MM.1S (cell line): ENCODE data around the gene CD320.

Source experiments
- DNase-seq: peaks from one replicate; pipeline ENCODE4 v3.0.0-alpha.2; 2015
- H2AFZ ChIP-seq: fragments of 300-600 bp; sonication (generic); 2 replicates; pipeline ENCODE4 v1.6.0; 2016; ENCODE audit warnings: antibody characterized with exemption, low read length
- H3F3A ChIP-seq: fragments of 300-600 bp; sonication (generic); 2 replicates; pipeline ENCODE4 v1.6.1; 2016; ENCODE audit warnings: mild to moderate bottlenecking, antibody characterized with exemption, low read length, moderate library complexity, mixed read lengths; ENCODE audit not compliant: insufficient read depth
- H3K27ac ChIP-seq: fragments of 300-600 bp; sonication (generic); 2 replicates; pipeline ENCODE4 v1.5.1; 2016; ENCODE audit warnings: mild to moderate bottlenecking, low read length
- H3K27me3 ChIP-seq: fragments of 300-600 bp; sonication (generic); replicated peaks from 2 replicates; pipeline ENCODE4 v1.6.0; 2016; ENCODE audit warnings: low read length; ENCODE audit not compliant: insufficient read depth
- H3K36me3 ChIP-seq: fragments of 300-600 bp; sonication (generic); replicated peaks from 2 replicates; pipeline ENCODE4 v1.6.1; 2016; ENCODE audit warnings: mild to moderate bottlenecking, low read length, mixed read lengths; ENCODE audit not compliant: insufficient read depth
- H3K4me1 ChIP-seq: fragments of 300-600 bp; sonication (generic); 2 replicates; pipeline ENCODE4 v1.6.1; 2016; ENCODE audit warnings: low read length, mixed read lengths
- H3K4me2 ChIP-seq: fragments of 300-600 bp; sonication (generic); 2 replicates; pipeline ENCODE4 v1.6.0; 2016; ENCODE audit warnings: low read depth, low read length
- H3K4me3 ChIP-seq: fragments of 300-600 bp; sonication (generic); 2 replicates; pipeline ENCODE4 v1.5.1; 2016; ENCODE audit warnings: low read length, mixed read lengths
- H3K79me2 ChIP-seq: fragments of 300-600 bp; sonication (generic); 2 replicates; pipeline ENCODE4 v1.6.1; 2016; ENCODE audit warnings: mixed run types, low read length, mixed read lengths
- H3K9ac ChIP-seq: fragments of 300-600 bp; sonication (generic); 2 replicates; pipeline ENCODE4 v1.6.1; 2016; ENCODE audit warnings: low read length, mixed read lengths
- H3K9me2 ChIP-seq: fragments of 300-600 bp; sonication (generic); replicated peaks from 2 replicates; pipeline ENCODE4 v1.6.1; 2016; ENCODE audit warnings: mild to moderate bottlenecking, low read length, mixed read lengths; ENCODE audit not compliant: insufficient read depth
- H3K9me3 ChIP-seq: fragments of 300-600 bp; sonication (generic); replicated peaks from 2 replicates; pipeline ENCODE4 v1.6.1; 2016; ENCODE audit warnings: mild to moderate bottlenecking, low read length, mixed read lengths; ENCODE audit not compliant: insufficient read depth
- H4K20me1 ChIP-seq: fragments of 300-600 bp; sonication (generic); 2 replicates; pipeline ENCODE4 v1.6.1; 2016; ENCODE audit warnings: mild to moderate bottlenecking, low read length, moderate library complexity, mixed read lengths; ENCODE audit not compliant: insufficient read depth
- CTCF ChIP-seq: fragments of 300-600 bp; sonication (generic); IDR thresholded peaks from 2 replicates; pipeline ENCODE4 v1.5.1; 2016; ENCODE audit warnings: antibody characterized with exemption, low read length, mixed read lengths
- EZH2 ChIP-seq: fragments of 300-600 bp; sonication (generic); optimal IDR thresholded peaks from 2 replicates; pipeline ENCODE3; 2017; ENCODE audit warnings: low read depth, mild to moderate bottlenecking, antibody characterized with exemption, low read length, mixed read lengths
- EZH2phosphoT487 ChIP-seq: fragments of 300-600 bp; sonication (generic); IDR thresholded peaks from 2 replicates; pipeline ENCODE4 v1.6.1; 2018; ENCODE audit warnings: antibody characterized with exemption, low read length

The CD320 gene

GRCh38 chr19:8255426-8256125 is 52.6 kb downstream of the CD320 start:
- H3K79me2 ChIP-seq = no peaks in the 10 kb centered on the region
- no peak overlapping the region for H2AFZ ChIP-seq
- H3K4me1 ChIP-seq = peaks cover 7% of the 10 kb centered on the region
- H3K36me3 ChIP-seq = no peaks in the 10 kb centered on the region
- DNase-seq = peak; percentile 12
- H3K4me3 ChIP-seq = no peak overlapping the region
- H3K9me3 ChIP-seq = no peaks in the 10 kb centered on the region
- no peak overlapping the region for H3K27ac ChIP-seq
- TF ChIP-seq EZH2phosphoT487 (no peak), EZH2 (no peak), CTCF (no peak)
- peak overlapping the region; percentile 24; the same call in 1 of the 2 replicates for H3K4me2 ChIP-seq
- no peaks in the 10 kb centered on the region for H3K9me2 ChIP-seq
- H3K27me3 ChIP-seq = peaks cover 21% of the 10 kb centered on the region
- H3F3A ChIP-seq = no peaks in the 10 kb centered on the region
- H4K20me1 ChIP-seq = no peaks in the 10 kb centered on the region
- H3K9ac ChIP-seq = no peak overlapping the region

- Histone ChIP-seq H3K9me3 (no peaks in the 10 kb centered on the region), H3K4me3 (no peak overlapping the region), H4K20me1 (no peaks in the 10 kb centered on the region), H3F3A (no peaks in the 10 kb centered on the region), H2AFZ (no peak overlapping the region), H3K27me3 (peaks cover 27% of the 10 kb centered on the region), H3K36me3 (no peaks in the 10 kb centered on the region), H3K9me2 (no peaks in the 10 kb centered on the region), H3K4me2 (no peak overlapping the region), H3K27ac (no peak overlapping the region), H3K9ac (no peak overlapping the region), H3K79me2 (no peaks in the 10 kb centered on the region), H3K4me1 (peaks cover 7% of the 10 kb centered on the region)
- TF ChIP-seq EZH2 (no peak), EZH2phosphoT487 (no peak), CTCF (no peak)
- no peak for DNase-seq
These were observed 53.7 kb downstream of the CD320 start for GRCh38 chr19:8254286-8255001.

GRCh38 chr19:8253678-8254077 is 54.5 kb downstream of the CD320 start:
- DNase-seq = no peak
- H3K36me3 ChIP-seq = no peaks in the 10 kb centered on the region
- H3K9me3 ChIP-seq = no peaks in the 10 kb centered on the region
- H3K4me1 ChIP-seq = peaks cover 7% of the 10 kb centered on the region
- no peaks in the 10 kb centered on the region for H3K9me2 ChIP-seq
- H3K4me3 ChIP-seq = no peak overlapping the region
- H3K9ac ChIP-seq = no peak overlapping the region
- no peak for TF ChIP-seq EZH2
- no peak for TF ChIP-seq EZH2phosphoT487
- TF ChIP-seq CTCF = no peak
- H3K27me3 ChIP-seq = peaks cover 32% of the 10 kb centered on the region
- H2AFZ ChIP-seq = no peak overlapping the region
- H3F3A ChIP-seq = no peaks in the 10 kb centered on the region
- no peaks in the 10 kb centered on the region for H3K79me2 ChIP-seq
- H3K27ac ChIP-seq = no peak overlapping the region
- H4K20me1 ChIP-seq = no peaks in the 10 kb centered on the region
- no peak overlapping the region for H3K4me2 ChIP-seq
